GM18498 (cell line): Measurements from ENCODE around the gene CD1C.
"Not testable (repeated sequence)": the region's sequence is repeated elsewhere in the genome, so short reads cannot be mapped to it uniquely, and the experiment has no call there.

Source experiments
- ATAC-seq: cut with Tn5 transposase; IDR thresholded peaks from one replicate; pipeline ENCODE4 v1.9.1; 2021; ENCODE audit warnings: mild to moderate bottlenecking, moderate library complexity; ENCODE audit not compliant: unreplicated experiment

CD1C gene

GRCh38 chr1:158328426-158328825 is 38.7 kb downstream of the CD1C start:
- no peak for ATAC-seq

- ATAC-seq = no peak
These were observed 39.6 kb downstream of the CD1C start for GRCh38 chr1:158329300-158329699.

GRCh38 chr1:158329733-158330132 is 40.0 kb downstream of the CD1C start:
- ATAC-seq = no peak

GRCh38 chr1:158330391-158331105 is 40.8 kb downstream of the CD1C start:
- ATAC-seq = no peak

GRCh38 chr1:158331106-158331425 is 41.3 kb downstream of the CD1C start:
- ATAC-seq = no peak

GRCh38 chr1:158331481-158332150 is 41.9 kb downstream of the CD1C start, which contains the start of gene CD1B:
Gene CD1B (minus strand): TSS chr1:158331531. CDS start chr1:158331423, 108 bp downstream.
- ATAC-seq = no peak

- ATAC-seq = no peak
These were observed 43.9 kb downstream of the CD1C start for GRCh38 chr1:158333405-158334155.

GRCh38 chr1:158334526-158335212 is 44.9 kb downstream of the CD1C start:
- no peak for ATAC-seq

GRCh38 chr1:158335213-158335532 is 45.5 kb downstream of the CD1C start:
- no peak for ATAC-seq

GRCh38 chr1:158336413-158336812 is 46.7 kb downstream of the CD1C start:
- not testable (repeated sequence) for ATAC-seq
